Omental fat pad (tissue), 4 donors: ENCODE measurements around the gene DMAC2. TPM values are rescaled to one million over a fixed set of nuclear protein-coding genes. Genes with fewer than 3 reads are reported as not detected.
"Not testable (repeated sequence)": the region's sequence is repeated elsewhere in the genome, so short reads cannot be mapped to it uniquely, and the experiment has no call there.

ENCODE experiments used
- ATAC-seq: fragments of 150-250 bp; one replicate; pipeline ENCODE4 v1.9.1; 2016; ENCODE audit warnings: mild to moderate bottlenecking, moderate library complexity; ENCODE audit not compliant: low FRiP score
- DNase-seq: peaks from one replicate; pipeline ENCODE4 v3.0.0-alpha.2; 2019; ENCODE audit warnings: low spot score
- CTCF ChIP-seq, 3 donors: fragments of 450-650 bp; IDR thresholded peaks; one replicate each; pipeline ENCODE4 v1.5.1; 2016 to 2017; ENCODE audit warnings: antibody characterized with exemption in 3 of 3, mild to moderate bottlenecking in 3 of 3, moderate library complexity in 2 of 3
- total RNA-seq, 4 donors: library from RNA; depleted of rRNA; stranded (reverse); fragments of >200 nt; gene quantifications; one replicate each; pipeline ENCODE4 v1.1.0, GENCODE V29; 2016

Gene DMAC2
- 10 to 100 TPM; 29.2 to 36.7 (median 35.1) TPM for total RNA-seq

GRCh38 chr19:41439441-41440222 lies at the start of gene DMAC2:
DMAC2 (minus strand) TSS chr19:41439912; CDS start chr19:41439899, 13 bp downstream.
- TF ChIP-seq CTCF (IDR thresholded peaks at IDR 0.05) = no peak
- ATAC-seq = peak; percentile 98
- DNase-seq = peak; percentile 94

GRCh38 chr19:41486953-41487352 lies 47.2 kb upstream of the DMAC2 start:
- not testable (repeated sequence) for ATAC-seq, DNase-seq

- no peak for ATAC-seq
- TF ChIP-seq CTCF (IDR thresholded peaks at IDR 0.05) = no peak
- no peak for DNase-seq
Measured at GRCh38 chr19:41484822-41485221, 45.1 kb upstream of the DMAC2 start.

- TF ChIP-seq CTCF (IDR thresholded peaks at IDR 0.05) = no peak
- ATAC-seq = no peak
- no peak for DNase-seq
Measured at GRCh38 chr19:41480336-41480735, 40.6 kb upstream of the DMAC2 start.

DNA sequence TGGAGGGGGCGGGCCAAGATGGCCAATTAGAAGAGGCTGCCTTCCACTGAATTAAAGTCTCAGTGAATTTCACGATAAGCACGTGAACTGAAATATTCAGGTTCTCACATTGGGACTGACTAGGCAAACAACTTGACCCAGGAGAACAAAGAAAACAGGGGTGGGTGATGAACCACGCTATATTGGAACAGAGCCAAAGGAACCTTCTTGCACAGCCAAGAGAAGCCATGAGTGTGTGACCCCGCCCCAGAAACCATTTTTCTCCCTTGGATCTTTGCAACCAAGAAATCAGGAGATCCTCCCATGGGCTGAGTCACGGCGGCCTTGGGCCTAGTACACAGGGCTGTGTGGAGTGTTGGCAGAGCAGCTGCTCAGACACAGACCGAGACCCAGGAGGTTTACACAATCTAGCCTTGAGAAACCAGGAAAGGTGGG lies 40.1 kb upstream of the DMAC2 start:
- peak; percentile 30 for DNase-seq
- no peak for TF ChIP-seq CTCF (IDR thresholded peaks at IDR 0.05)
- ATAC-seq = peak; percentile 35

DNA sequence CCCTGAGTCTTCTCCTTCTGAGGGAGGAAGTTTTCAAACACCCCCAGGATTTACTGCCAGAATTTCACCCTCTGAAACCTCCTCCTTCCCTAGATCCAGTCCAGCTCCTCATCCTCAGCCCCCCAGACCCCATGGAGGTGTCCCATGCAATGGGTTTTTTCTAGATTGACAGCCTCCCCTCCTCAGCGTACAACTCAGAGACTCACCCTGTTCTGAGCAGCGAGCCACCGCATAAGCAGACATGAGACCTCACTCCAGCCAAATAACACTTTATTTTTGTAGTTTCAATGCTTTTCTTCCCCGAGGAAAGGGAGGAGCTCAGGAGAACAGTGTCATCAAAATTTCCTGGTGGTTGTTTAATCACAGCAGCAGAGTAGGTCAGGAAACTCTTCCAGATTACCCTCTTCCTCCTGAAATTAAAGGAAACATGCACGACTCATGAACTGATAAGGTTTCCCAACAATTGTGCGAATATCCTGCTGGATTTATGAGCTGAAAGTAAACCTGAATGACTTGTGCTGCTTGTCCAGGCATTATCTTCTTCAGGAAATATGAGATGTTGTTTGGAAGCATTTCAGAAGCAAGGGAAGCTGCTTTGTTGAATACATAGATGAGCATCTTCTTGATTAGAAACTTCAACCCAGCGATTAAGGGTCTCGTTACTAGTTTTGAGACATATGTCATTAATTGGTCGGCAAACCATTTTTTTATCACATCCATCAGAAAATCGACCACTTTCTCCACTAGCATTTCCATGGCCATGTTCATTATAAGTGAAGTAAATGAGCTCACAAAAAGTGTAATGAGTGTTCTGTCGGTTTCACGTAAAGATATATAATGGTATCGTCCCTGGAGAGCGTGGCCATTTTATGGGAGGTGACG lies 39.4 kb upstream of the DMAC2 start:
- ATAC-seq (no peak), DNase-seq (no peak)
- TF ChIP-seq CTCF (IDR thresholded peaks at IDR 0.05) = no peak

DNA sequence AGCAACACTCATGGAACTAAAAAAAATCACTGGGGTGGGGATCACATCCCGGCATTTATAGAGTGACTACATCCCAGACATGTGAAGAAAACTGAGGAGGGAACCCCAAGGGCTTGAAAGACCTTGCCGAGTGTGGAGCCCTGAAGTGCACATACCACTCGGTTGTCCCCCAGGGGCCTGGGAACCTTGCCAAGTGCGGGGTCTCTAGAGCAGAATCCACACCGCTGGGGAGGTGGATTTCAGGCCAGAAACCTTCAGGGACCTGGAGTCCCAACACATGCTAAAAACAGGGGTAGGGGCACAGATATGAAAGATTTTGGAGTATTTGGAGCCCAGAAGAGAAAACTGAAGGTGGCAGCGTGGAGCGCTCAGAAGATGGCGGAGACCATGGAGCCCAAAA lies 38.5 kb upstream of the DMAC2 start:
- DNase-seq = no peak
- no peak for ATAC-seq
- TF ChIP-seq CTCF (IDR thresholded peaks at IDR 0.05) = no peak
